ENCODE data around the gene LRIG2.

Gene LRIG2

GRCh38 chr1:113094506-113094905 lies 21.5 kb downstream of the LRIG2 start:
- H3K4me3 ChIP-seq (ENCODE audit: low read depth in 1 of 2, low read length in 2 of 2) = no peak overlapping the region
- H3K36me3 ChIP-seq (ENCODE audit: control insufficient read depth in 1 of 2, insufficient read depth in 2 of 2, low read length in 2 of 2) = peaks cover 28 to 55% of the 10 kb centered on the region in 2 donors
- H3K9ac ChIP-seq (ENCODE audit: low read depth in 1 of 2, low read length in 2 of 2) = no peak overlapping the region
- no peaks in the 10 kb centered on the region for H3K27me3 ChIP-seq (ENCODE audit: control insufficient read depth in 1 of 2, insufficient read depth in 2 of 2, low read length in 2 of 2)
- H3K27ac ChIP-seq (ENCODE audit: low read depth, low read length) = no peak overlapping the region
- H3K9me3 ChIP-seq (ENCODE audit: control insufficient read depth in 1 of 2, low read length in 2 of 2) = no peaks in the 10 kb centered on the region
- peaks cover 10 to 11% of the 10 kb centered on the region in 2 donors for H3K4me1 ChIP-seq (ENCODE audit: control insufficient read depth in 1 of 2, insufficient read depth in 2 of 2, low read length in 2 of 2)

- Histone ChIP-seq H3K27me3 (ENCODE audit: control insufficient read depth in 1 of 2, insufficient read depth in 2 of 2, low read length in 2 of 2) (no peaks in the 10 kb centered on the region), H3K4me1 (ENCODE audit: control insufficient read depth in 1 of 2, insufficient read depth in 2 of 2, low read length in 2 of 2) (peaks cover 10 to 11% of the 10 kb centered on the region in 2 donors), H3K9ac (ENCODE audit: low read depth in 1 of 2, low read length in 2 of 2) (no peak overlapping the region), H3K9me3 (ENCODE audit: control insufficient read depth in 1 of 2, low read length in 2 of 2) (no peaks in the 10 kb centered on the region), H3K36me3 (ENCODE audit: control insufficient read depth in 1 of 2, insufficient read depth in 2 of 2, low read length in 2 of 2) (peaks cover 37 to 66% of the 10 kb centered on the region in 2 donors), H3K4me3 (ENCODE audit: low read depth in 1 of 2, low read length in 2 of 2) (no peak overlapping the region), H3K27ac (ENCODE audit: low read depth, low read length) (no peak overlapping the region)
These were observed 22.9 kb downstream of the LRIG2 start for GRCh38 chr1:113095790-113096455.

- Histone ChIP-seq H3K27ac (ENCODE audit: low read depth, low read length) (no peak overlapping the region), H3K4me1 (ENCODE audit: control insufficient read depth in 1 of 2, insufficient read depth in 2 of 2, low read length in 2 of 2) (peaks cover 7 to 9% of the 10 kb centered on the region in 2 donors), H3K9me3 (ENCODE audit: control insufficient read depth in 1 of 2, low read length in 2 of 2) (no peaks in the 10 kb centered on the region), H3K9ac (ENCODE audit: low read depth in 1 of 2, low read length in 2 of 2) (no peak overlapping the region), H3K27me3 (ENCODE audit: control insufficient read depth in 1 of 2, insufficient read depth in 2 of 2, low read length in 2 of 2) (no peaks in the 10 kb centered on the region), H3K36me3 (ENCODE audit: control insufficient read depth in 1 of 2, insufficient read depth in 2 of 2, low read length in 2 of 2) (peaks cover 37 to 69% of the 10 kb centered on the region in 2 donors), H3K4me3 (ENCODE audit: low read depth in 1 of 2, low read length in 2 of 2) (no peak overlapping the region)
These were observed 23.5 kb downstream of the LRIG2 start for GRCh38 chr1:113096493-113096892.

- Histone ChIP-seq H3K27me3 (ENCODE audit: control insufficient read depth in 1 of 2, insufficient read depth in 2 of 2, low read length in 2 of 2) (no peaks in the 10 kb centered on the region), H3K4me1 (ENCODE audit: control insufficient read depth in 1 of 2, insufficient read depth in 2 of 2, low read length in 2 of 2) (no peaks in the 10 kb centered on the region), H3K4me3 (ENCODE audit: low read depth in 1 of 2, low read length in 2 of 2) (no peak overlapping the region), H3K9ac (ENCODE audit: low read depth in 1 of 2, low read length in 2 of 2) (no peak overlapping the region), H3K27ac (ENCODE audit: low read depth, low read length) (no peak overlapping the region), H3K36me3 (ENCODE audit: control insufficient read depth in 1 of 2, insufficient read depth in 2 of 2, low read length in 2 of 2) (peaks cover 35 to 71% of the 10 kb centered on the region in 2 donors), H3K9me3 (ENCODE audit: control insufficient read depth in 1 of 2, low read length in 2 of 2) (no peaks in the 10 kb centered on the region)
These were observed 28.6 kb downstream of the LRIG2 start for GRCh38 chr1:113101588-113101987.

GRCh38 chr1:113103048-113103447 lies 30.1 kb downstream of the LRIG2 start:
- no peaks in the 10 kb centered on the region for H3K9me3 ChIP-seq (ENCODE audit: control insufficient read depth in 1 of 2, low read length in 2 of 2)
- H3K36me3 ChIP-seq (ENCODE audit: control insufficient read depth in 1 of 2, insufficient read depth in 2 of 2, low read length in 2 of 2) = peaks cover 42 to 70% of the 10 kb centered on the region in 2 donors
- H3K9ac ChIP-seq (ENCODE audit: low read depth in 1 of 2, low read length in 2 of 2) = no peak overlapping the region
- no peaks in the 10 kb centered on the region for H3K4me1 ChIP-seq (ENCODE audit: control insufficient read depth in 1 of 2, insufficient read depth in 2 of 2, low read length in 2 of 2)
- H3K27ac ChIP-seq (ENCODE audit: low read depth, low read length) = no peak overlapping the region
- H3K27me3 ChIP-seq (ENCODE audit: control insufficient read depth in 1 of 2, insufficient read depth in 2 of 2, low read length in 2 of 2) = no peaks in the 10 kb centered on the region
- H3K4me3 ChIP-seq (ENCODE audit: low read depth in 1 of 2, low read length in 2 of 2) = no peak overlapping the region

GRCh38 chr1:113103977-113104376 lies 31.0 kb downstream of the LRIG2 start:
- H3K9ac ChIP-seq (ENCODE audit: low read depth in 1 of 2, low read length in 2 of 2) = no peak overlapping the region
- no peaks in the 10 kb centered on the region for H3K9me3 ChIP-seq (ENCODE audit: control insufficient read depth in 1 of 2, low read length in 2 of 2)
- H3K4me3 ChIP-seq (ENCODE audit: low read depth in 1 of 2, low read length in 2 of 2) = no peak overlapping the region
- peaks cover 35 to 70% of the 10 kb centered on the region in 2 donors for H3K36me3 ChIP-seq (ENCODE audit: control insufficient read depth in 1 of 2, insufficient read depth in 2 of 2, low read length in 2 of 2)
- H3K27me3 ChIP-seq (ENCODE audit: control insufficient read depth in 1 of 2, insufficient read depth in 2 of 2, low read length in 2 of 2) = no peaks in the 10 kb centered on the region
- H3K4me1 ChIP-seq (ENCODE audit: control insufficient read depth in 1 of 2, insufficient read depth in 2 of 2, low read length in 2 of 2) = no peaks in the 10 kb centered on the region
- no peak overlapping the region for H3K27ac ChIP-seq (ENCODE audit: low read depth, low read length)

- no peaks in the 10 kb centered on the region for H3K9me3 ChIP-seq (ENCODE audit: control insufficient read depth in 1 of 2, low read length in 2 of 2)
- no peak overlapping the region for H3K27ac ChIP-seq (ENCODE audit: low read depth, low read length)
- no peak overlapping the region for H3K9ac ChIP-seq (ENCODE audit: low read depth in 1 of 2, low read length in 2 of 2)
- no peak overlapping the region for H3K4me3 ChIP-seq (ENCODE audit: low read depth in 1 of 2, low read length in 2 of 2)
- H3K36me3 ChIP-seq (ENCODE audit: control insufficient read depth in 1 of 2, insufficient read depth in 2 of 2, low read length in 2 of 2) = peaks cover 39 to 76% of the 10 kb centered on the region in 2 donors
- H3K27me3 ChIP-seq (ENCODE audit: control insufficient read depth in 1 of 2, insufficient read depth in 2 of 2, low read length in 2 of 2) = no peaks in the 10 kb centered on the region
- no peaks in the 10 kb centered on the region for H3K4me1 ChIP-seq (ENCODE audit: control insufficient read depth in 1 of 2, insufficient read depth in 2 of 2, low read length in 2 of 2)
These were observed 33.9 kb downstream of the LRIG2 start for GRCh38 chr1:113106910-113107309.

GRCh38 chr1:113109908-113110554 lies 37.0 kb downstream of the LRIG2 start:
- no peaks in the 10 kb centered on the region for H3K27me3 ChIP-seq (ENCODE audit: control insufficient read depth in 1 of 2, insufficient read depth in 2 of 2, low read length in 2 of 2)

GRCh38 chr1:113118266-113118665 lies 45.3 kb downstream of the LRIG2 start:
- Histone ChIP-seq H3K4me1 (ENCODE audit: control insufficient read depth in 1 of 2, insufficient read depth in 2 of 2, low read length in 2 of 2) (no peaks in the 10 kb centered on the region), H3K36me3 (ENCODE audit: control insufficient read depth in 1 of 2, insufficient read depth in 2 of 2, low read length in 2 of 2) (peaks cover 44 to 78% of the 10 kb centered on the region in 2 donors), H3K9ac (ENCODE audit: low read depth in 1 of 2, low read length in 2 of 2) (no peak overlapping the region)

More at GRCh38 chr1:113109908-113110554, 37.0 kb downstream of the LRIG2 start:
- Histone ChIP-seq H3K36me3 (ENCODE audit: control insufficient read depth in 1 of 2, insufficient read depth in 2 of 2, low read length in 2 of 2) (peaks cover 34 to 75% of the 10 kb centered on the region in 2 donors), H3K4me3 (ENCODE audit: low read depth in 1 of 2, low read length in 2 of 2) (no peak overlapping the region), H3K27ac (ENCODE audit: low read depth, low read length) (no peak overlapping the region), H3K4me1 (ENCODE audit: control insufficient read depth in 1 of 2, insufficient read depth in 2 of 2, low read length in 2 of 2) (no peaks in the 10 kb centered on the region), H3K9ac (ENCODE audit: low read depth in 1 of 2, low read length in 2 of 2) (no peak overlapping the region), H3K9me3 (ENCODE audit: control insufficient read depth in 1 of 2, low read length in 2 of 2) (no peaks in the 10 kb centered on the region)

GRCh38 chr1:113123737-113124136 lies 50.7 kb downstream of the LRIG2 start:
- H3K36me3 ChIP-seq (ENCODE audit: control insufficient read depth in 1 of 2, insufficient read depth in 2 of 2, low read length in 2 of 2) = peaks cover 39 to 78% of the 10 kb centered on the region in 2 donors
- H3K4me3 ChIP-seq (ENCODE audit: low read depth in 1 of 2, low read length in 2 of 2) = no peak overlapping the region
- no peaks in the 10 kb centered on the region for H3K9me3 ChIP-seq (ENCODE audit: control insufficient read depth in 1 of 2, low read length in 2 of 2)
- no peaks in the 10 kb centered on the region for H3K27me3 ChIP-seq (ENCODE audit: control insufficient read depth in 1 of 2, insufficient read depth in 2 of 2, low read length in 2 of 2)
- no peak overlapping the region for H3K27ac ChIP-seq (ENCODE audit: low read depth, low read length)
- no peak overlapping the region for H3K9ac ChIP-seq (ENCODE audit: low read depth in 1 of 2, low read length in 2 of 2)
- H3K4me1 ChIP-seq (ENCODE audit: control insufficient read depth in 1 of 2, insufficient read depth in 2 of 2, low read length in 2 of 2) = no peaks in the 10 kb centered on the region

More at GRCh38 chr1:113118266-113118665, 45.3 kb downstream of the LRIG2 start:
- Histone ChIP-seq H3K4me3 (ENCODE audit: low read depth in 1 of 2, low read length in 2 of 2) (no peak overlapping the region), H3K9me3 (ENCODE audit: control insufficient read depth in 1 of 2, low read length in 2 of 2) (no peaks in the 10 kb centered on the region), H3K27me3 (ENCODE audit: control insufficient read depth in 1 of 2, insufficient read depth in 2 of 2, low read length in 2 of 2) (no peaks in the 10 kb centered on the region), H3K27ac (ENCODE audit: low read depth, low read length) (no peak overlapping the region)

All from duodenal mucosa (tissue), 2 donors.